HepG2 (cell line): ENCODE results near the gene SCNM1. TPM values are rescaled to one million over a fixed set of nuclear protein-coding genes. Genes with fewer than 3 reads are reported as not detected.

Source experiments
- ARNTL ChIP-seq: sonication (generic); formaldehyde crosslinking; IDR thresholded peaks from 2 replicates; pipeline ENCODE4 v1.4.0; 2020; ENCODE audit warnings: mild to moderate bottlenecking, missing genetic modification reagents
- CENPBD1 ChIP-seq: sonication (generic); formaldehyde crosslinking; IDR thresholded peaks from 2 replicates; pipeline ENCODE4 v1.8.0; 2022; ENCODE audit warnings: missing genetic modification reagents, low read depth, mild to moderate bottlenecking, borderline replicate concordance
- DBP ChIP-seq: sonication (generic); formaldehyde crosslinking; IDR thresholded peaks from 2 replicates; pipeline ENCODE4 v1.4.0; 2020; ENCODE audit warnings: missing genetic modification reagents; ENCODE audit errors: not compliant biosample characterization
- FOXO1 ChIP-seq: sonication (generic); formaldehyde crosslinking; IDR thresholded peaks from 2 replicates; pipeline ENCODE4 v1.4.0; 2020; ENCODE audit warnings: missing genetic modification reagents
- FUBP1 ChIP-seq: sonication (generic); formaldehyde crosslinking; IDR thresholded peaks from 2 replicates; pipeline ENCODE4 v1.5.1; 2020; ENCODE audit warnings: missing genetic modification reagents, mild to moderate bottlenecking, borderline replicate concordance
- HMGXB3 ChIP-seq: sonication (generic); formaldehyde crosslinking; IDR thresholded peaks from 2 replicates; pipeline ENCODE4 v1.4.0; 2020; ENCODE audit warnings: missing genetic modification reagents, borderline replicate concordance
- HNF4G ChIP-seq, 2 experiments: sonication (generic) in 1 of 2; formaldehyde crosslinking in 1 of 2; IDR thresholded peaks; 2 replicates each; pipeline versions ENCODE4 v1.4.0 to v1.6.1; 2011 to 2020; ENCODE audit warnings: borderline replicate concordance in 2 of 2, low read depth in 2 of 2, mild to moderate bottlenecking in 2 of 2, low read length in 1 of 2, missing genetic modification reagents in 1 of 2, moderate library complexity in 1 of 2
- HOXA5 ChIP-seq: sonication (generic); formaldehyde crosslinking; IDR thresholded peaks from 2 replicates; pipeline ENCODE4 v1.4.0; 2020; ENCODE audit warnings: missing genetic modification reagents
- MTF1 ChIP-seq: sonication (generic); formaldehyde crosslinking; IDR thresholded peaks from 2 replicates; pipeline ENCODE4 v1.5.0; 2020; ENCODE audit warnings: missing genetic modification reagents
- NR2F1 ChIP-seq, 2 experiments: fragments of 450-650 bp in 1 of 2; formaldehyde crosslinking in 1 of 2; IDR thresholded peaks; 2 replicates each; pipeline versions ENCODE4 v1.5.0 to v1.6.1; 2016 to 2020; ENCODE audit warnings: mild to moderate bottlenecking in 1 of 2, missing compliant biosample characterization in 1 of 2, missing genetic modification reagents in 1 of 2, moderate library complexity in 1 of 2
- TBL1XR1 ChIP-seq: fragments of 150-350 bp; IDR thresholded peaks from 2 replicates; pipeline ENCODE4 v1.6.1; 2014; ENCODE audit warnings: borderline replicate concordance, low read length; ENCODE audit not compliant: partially characterized antibody
- THAP7 ChIP-seq: sonication (generic); formaldehyde crosslinking; IDR thresholded peaks from 2 replicates; pipeline ENCODE4 v1.8.1; 2023; ENCODE audit warnings: mild to moderate bottlenecking, missing genetic modification reagents
- TMF1 ChIP-seq: sonication (generic); formaldehyde crosslinking; IDR thresholded peaks from 2 replicates; pipeline ENCODE4 v1.8.1; 2022; ENCODE audit warnings: low read depth, missing genetic modification reagents
- TRAFD1 ChIP-seq: sonication (generic); formaldehyde crosslinking; IDR thresholded peaks from 2 replicates; pipeline ENCODE4 v1.5.1; 2020; ENCODE audit warnings: missing genetic modification reagents, mild to moderate bottlenecking, borderline replicate concordance
- ZNF260 ChIP-seq: sonication (generic); formaldehyde crosslinking; IDR thresholded peaks from 2 replicates; pipeline ENCODE4 v1.4.0; 2020; ENCODE audit warnings: missing genetic modification reagents, low read depth, mild to moderate bottlenecking, borderline replicate concordance
- ZNF747 ChIP-seq: sonication (generic); formaldehyde crosslinking; IDR thresholded peaks from 2 replicates; pipeline ENCODE4 v1.8.1; 2023; ENCODE audit warnings: missing genetic modification reagents, mild to moderate bottlenecking, borderline replicate concordance
- polyA plus RNA-seq, 8 experiments: library from polyadenylated mRNA; depleted of rRNA in 3 of 8; stranded (reverse) in 7 of 8; unstranded in 1 of 8; fragments of >200 nt; fragmentation: Illumina TruSeq in 4 of 8; extraction: Trizol in 4 of 8; gene quantifications; 2 replicates each; pipeline versions ENCODE4 v1.2.1 to v1.2.3, GENCODE V29; 2011 to 2016; ENCODE audit warnings: low read depth in 4 of 8, missing spikeins in 1 of 8, mixed read lengths in 1 of 8; ENCODE audit not compliant: insufficient read depth in 1 of 8
- total RNA-seq, 5 experiments: library from RNA; depleted of rRNA; stranded (reverse); fragments of >200 nt; fragmentation: Illumina TruSeq; extraction: Trizol; gene quantifications; 2 replicates each; pipeline ENCODE4 v1.2.3, GENCODE V29; 2016; ENCODE audit warnings: low read depth in 1 of 5

The SCNM1 gene
- total and polyA plus RNA-seq, 2 of the 13 experiments (the other 11 are each of a cell fraction or from before 2014, with no cell fraction given) = 16.3 to 31.5 TPM

GRCh38 chr1:151165738-151166504, at the start of gene SCNM1, which contains the start of gene LYSMD1 (continued):
- peak; percentile 97 for TF ChIP-seq HMGXB3 (CRISPR knock-in tag)
- TF ChIP-seq THAP7 (CRISPR knock-in tag) = peak; percentile 99
- peak; percentile 94; the same call in 1 of the 2 replicates for TF ChIP-seq CENPBD1 (CRISPR knock-in tag)
- TF ChIP-seq NR2F1 (CRISPR knock-in tag; IDR thresholded peaks at IDR 0.05) = 0 out of 4 replicates have a peak, but pooled peaks of 1 of the 2 experiments have one; percentile 2
- TF ChIP-seq TMF1 (CRISPR knock-in tag) = no peak
- no peak; the same call in 1 of the 2 replicates for TF ChIP-seq HNF4G (IDR thresholded peaks at IDR 0.05; ENCODE audit: borderline replicate concordance, low read depth, low read length)
- no peak for TF ChIP-seq HNF4G (CRISPR knock-in tag; IDR thresholded peaks at IDR 0.05; ENCODE audit: borderline replicate concordance, low read depth)
- peak; percentile 88; the same call in 1 of the 2 replicates for TF ChIP-seq TRAFD1
- TF ChIP-seq TBL1XR1 = peak; percentile 63
- TF ChIP-seq DBP = no peak
- TF ChIP-seq ZNF747 (CRISPR knock-in tag) = peak; percentile 77; the same call in 1 of the 2 replicates
- no peak for TF ChIP-seq FUBP1 (CRISPR knock-in tag)
- TF ChIP-seq FOXO1 (CRISPR knock-in tag) = no peak
- TF ChIP-seq HOXA5 (CRISPR knock-in tag) = peak; percentile 54; the same call in 1 of the 2 replicates
- TF ChIP-seq MTF1 (CRISPR knock-in tag) = no peak
- no peak; the same call in 1 of the 2 replicates for TF ChIP-seq ARNTL (CRISPR knock-in tag)
- TF ChIP-seq ZNF260 (CRISPR knock-in tag) = no peak
